OCI-LY1 (cell line): ENCODE results near the gene PGM2L1.

Source experiments
- H2AFZ ChIP-seq: fragments of 200-600 bp; sonication (generic), shearing (Covaris generic); 2 replicates; pipeline ENCODE4 v1.6.0; 2014; ENCODE audit warnings: antibody characterized with exemption, mild to moderate bottlenecking, low read length
- H3F3A ChIP-seq: fragments of 200-600 bp; sonication (generic), shearing (Covaris generic); 2 replicates; pipeline ENCODE4 v1.6.0; 2014; ENCODE audit warnings: mild to moderate bottlenecking, antibody characterized with exemption, low read length, moderate library complexity; ENCODE audit not compliant: insufficient read depth
- H3K27ac ChIP-seq: fragments of 200-600 bp; sonication (generic); 2 replicates; pipeline ENCODE4 v1.5.1; 2014; ENCODE audit warnings: low read length, mixed run types, mild to moderate bottlenecking, low read depth; ENCODE audit not compliant: poor library complexity, severe bottlenecking
- H3K27me3 ChIP-seq: fragments of 200-600 bp; sonication (generic); 2 replicates; pipeline ENCODE4 v1.6.0; 2014; ENCODE audit warnings: antibody characterized with exemption, mild to moderate bottlenecking, low read length, moderate library complexity; ENCODE audit not compliant: insufficient read depth
- H3K36me3 ChIP-seq: fragments of 200-600 bp; sonication (generic); 2 replicates; pipeline ENCODE4 v1.6.1; 2014; ENCODE audit warnings: mild to moderate bottlenecking, antibody characterized with exemption, low read length, moderate library complexity, mixed read lengths; ENCODE audit not compliant: insufficient read depth
- H3K4me1 ChIP-seq: fragments of 200-600 bp; sonication (generic); 2 replicates; pipeline ENCODE4 v1.5.1; 2014; ENCODE audit warnings: mild to moderate bottlenecking, low read length, moderate library complexity; ENCODE audit not compliant: insufficient read depth, severe bottlenecking
- H3K4me2 ChIP-seq: fragments of 200-600 bp; sonication (generic), shearing (Covaris generic); 2 replicates; pipeline ENCODE4 v1.6.1; 2014; ENCODE audit warnings: low read length
- H3K4me3 ChIP-seq: fragments of 200-600 bp; sonication (generic); 2 replicates; pipeline ENCODE4 v1.5.1; 2014; ENCODE audit warnings: low read length, low read depth, mild to moderate bottlenecking, mixed read lengths; ENCODE audit not compliant: poor library complexity, severe bottlenecking
- H3K79me2 ChIP-seq: fragments of 200-600 bp; shearing (Covaris generic); 2 replicates; pipeline ENCODE4 v1.6.1; 2016; ENCODE audit warnings: mixed run types, low read length, mixed read lengths; ENCODE audit not compliant: insufficient read depth
- H3K9ac ChIP-seq: fragments of 200-600 bp; sonication (generic), shearing (Covaris generic); 2 replicates; pipeline ENCODE4 v1.6.1; 2014; ENCODE audit warnings: mild to moderate bottlenecking, low read length, mixed read lengths
- H3K9me2 ChIP-seq: fragments of 200-600 bp; sonication (generic), shearing (Covaris generic); 2 replicates; pipeline ENCODE4 v1.6.1; 2014; ENCODE audit warnings: low read depth, mild to moderate bottlenecking, low read length, mixed read lengths
- H3K9me3 ChIP-seq: fragments of 200-600 bp; shearing (Covaris generic); 2 replicates; pipeline ENCODE4 v1.6.1; 2014; ENCODE audit warnings: low read length, mixed read lengths
- H4K20me1 ChIP-seq: fragments of 200-600 bp; sonication (generic), shearing (Covaris generic); 2 replicates; pipeline ENCODE4 v1.6.0; 2016; ENCODE audit warnings: mild to moderate bottlenecking, low read length; ENCODE audit not compliant: insufficient read depth
- CTCF ChIP-seq: fragments of 200-600 bp; sonication (generic), shearing (Covaris generic); IDR thresholded peaks from 2 replicates; pipeline ENCODE4 v1.5.1; 2017; ENCODE audit warnings: mild to moderate bottlenecking, antibody characterized with exemption, low read length, moderate library complexity, mixed read lengths
- EZH2 ChIP-seq: fragments of 200-600 bp; sonication (generic), shearing (Covaris generic); IDR thresholded peaks from 2 replicates; pipeline ENCODE4 v1.8.0; 2017; ENCODE audit warnings: borderline replicate concordance, mixed run types, mild to moderate bottlenecking, antibody characterized with exemption, low read length, moderate library complexity, mixed read lengths

Gene PGM2L1

GRCh38 chr11:74403607-74404321 is 5.5 kb upstream of the PGM2L1 start:
- H3K9ac ChIP-seq, result no peak overlapping the region
- H4K20me1 ChIP-seq, result no peaks in the 10 kb centered on the region
- no peaks in the 10 kb centered on the region for H3K36me3 ChIP-seq
- no peak overlapping the region for H3K4me2 ChIP-seq
- H3K4me1 ChIP-seq, result peaks cover 6% of the 10 kb centered on the region
- no peak overlapping the region for H3K4me3 ChIP-seq
- TF ChIP-seq CTCF (no peak), EZH2 (no peak)
- no peaks in the 10 kb centered on the region; the same call in 1 of the 2 replicates for H3F3A ChIP-seq
- H3K27me3 ChIP-seq, result no peaks in the 10 kb centered on the region
- H3K79me2 ChIP-seq, result no peaks in the 10 kb centered on the region
- H3K9me2 ChIP-seq, result no peaks in the 10 kb centered on the region
- H2AFZ ChIP-seq, result no peak overlapping the region
- no peak overlapping the region for H3K27ac ChIP-seq
- H3K9me3 ChIP-seq, result no peaks in the 10 kb centered on the region

DNA sequence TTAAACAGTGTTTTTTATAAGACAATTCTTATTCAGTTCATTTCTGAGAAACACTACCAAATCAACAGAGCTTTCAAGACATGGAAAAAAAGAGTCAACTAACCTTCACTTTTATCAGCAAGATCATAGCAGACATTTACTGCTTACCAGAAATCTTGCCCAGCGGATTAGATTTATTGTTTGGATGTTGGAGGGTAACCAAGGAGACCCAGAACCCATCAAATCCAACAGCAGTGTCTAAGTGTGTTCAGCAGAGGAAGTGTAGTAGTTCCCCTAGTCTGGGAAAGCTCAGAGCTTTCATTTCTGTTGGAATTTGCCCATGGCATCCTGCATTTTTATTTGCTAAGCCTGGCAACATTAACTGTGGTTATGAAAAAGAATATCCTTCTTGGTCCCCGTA is 2.4 kb upstream of the PGM2L1 start:
- no peaks in the 10 kb centered on the region for H3K9me2 ChIP-seq
- no peaks in the 10 kb centered on the region for H3F3A ChIP-seq
- no peak overlapping the region for H3K9ac ChIP-seq
- no peaks in the 10 kb centered on the region for H4K20me1 ChIP-seq
- no peak overlapping the region for H3K4me2 ChIP-seq
- H3K9me3 ChIP-seq, result no peaks in the 10 kb centered on the region
- H3K79me2 ChIP-seq, result no peaks in the 10 kb centered on the region
- no peak overlapping the region for H3K27ac ChIP-seq
- no peak overlapping the region for H3K4me3 ChIP-seq
- H3K4me1 ChIP-seq, result peaks cover 10% of the 10 kb centered on the region
- H3K27me3 ChIP-seq, result no peaks in the 10 kb centered on the region
- no peak overlapping the region for H2AFZ ChIP-seq
- TF ChIP-seq EZH2, result no peak
- no peak for TF ChIP-seq CTCF
- H3K36me3 ChIP-seq, result no peaks in the 10 kb centered on the region

GRCh38 chr11:74397501-74398243 is 561 bp downstream of the PGM2L1 start:
- peak overlapping the region; percentile 94 for H3K4me2 ChIP-seq
- H3K4me3 ChIP-seq, result peak overlapping the region; percentile 74
- H3K9me3 ChIP-seq, result no peaks in the 10 kb centered on the region
- H4K20me1 ChIP-seq, result no peaks in the 10 kb centered on the region
- TF ChIP-seq CTCF (peak; percentile 6; the same call in 1 of the 2 replicates), EZH2 (no peak)
- no peak overlapping the region for H3K27ac ChIP-seq
- no peaks in the 10 kb centered on the region for H3K79me2 ChIP-seq
- H3K27me3 ChIP-seq, result no peaks in the 10 kb centered on the region
- H3K4me1 ChIP-seq, result peaks cover 10% of the 10 kb centered on the region
- no peak overlapping the region for H2AFZ ChIP-seq
- no peaks in the 10 kb centered on the region for H3K9me2 ChIP-seq
- peak overlapping the region; percentile 61; the same call in 1 of the 2 replicates for H3K9ac ChIP-seq
- H3F3A ChIP-seq, result no peaks in the 10 kb centered on the region
- H3K36me3 ChIP-seq, result no peaks in the 10 kb centered on the region
